ENCODE data around the gene HMCN1.

GRCh38 chr1:185961664-185962063, 227.5 kb downstream of the HMCN1 start:
- no peak for TF ChIP-seq CTCF (conservative IDR thresholded peaks at IDR 0.05)
- TF ChIP-seq EZH2 (IDR thresholded peaks at IDR 0.05; ENCODE audit: low read depth) = no peak
